GM18508 (cell line): ENCODE results near the gene KASH5.

Experiments
- ATAC-seq: cut with Tn5 transposase; IDR thresholded peaks from one replicate; pipeline ENCODE4 v1.9.1; 2021; ENCODE audit warnings: moderate number of reproducible peaks; ENCODE audit not compliant: insufficient read depth, unreplicated experiment

The KASH5 gene

DNA sequence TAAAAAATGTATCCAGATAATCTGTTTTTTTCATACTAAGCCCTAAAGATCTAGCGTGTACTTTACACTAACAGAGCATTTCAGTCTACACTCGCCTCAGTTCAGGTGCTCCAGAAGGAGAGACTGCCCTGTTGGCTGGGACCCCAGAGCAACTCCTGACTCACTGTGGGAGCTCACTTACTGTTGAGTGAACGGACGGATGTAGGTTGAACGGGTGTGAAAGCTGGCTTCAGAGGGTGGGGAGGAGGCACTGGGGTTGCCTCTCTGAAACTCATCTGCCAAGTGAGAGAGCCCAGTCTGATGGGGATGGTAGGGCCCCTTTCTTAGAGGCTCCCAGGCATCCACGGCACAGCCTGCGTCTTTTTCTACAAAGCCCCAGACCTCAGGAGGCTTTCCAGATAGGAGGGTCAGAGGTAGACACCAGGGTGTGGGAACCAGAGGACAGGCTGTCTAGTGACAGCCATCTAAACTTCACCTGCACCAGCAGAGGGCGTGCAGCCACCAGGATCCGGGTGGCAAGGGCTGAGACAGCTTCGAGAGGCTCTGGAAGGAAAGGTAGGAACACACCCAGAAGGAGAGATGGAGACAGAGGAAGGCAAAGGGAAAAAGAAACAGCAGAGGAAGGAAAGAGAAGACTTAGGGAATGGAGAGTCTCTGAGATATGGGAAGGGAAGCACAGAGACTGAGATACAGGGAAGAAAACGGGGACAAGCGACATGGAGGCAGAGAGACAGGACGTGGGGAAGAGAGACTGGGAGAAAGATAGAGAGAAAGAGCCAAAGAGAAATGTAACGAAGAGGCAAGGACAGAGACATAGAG, 3.7 kb downstream of the KASH5 start:
- ATAC-seq = no peak

DNA sequence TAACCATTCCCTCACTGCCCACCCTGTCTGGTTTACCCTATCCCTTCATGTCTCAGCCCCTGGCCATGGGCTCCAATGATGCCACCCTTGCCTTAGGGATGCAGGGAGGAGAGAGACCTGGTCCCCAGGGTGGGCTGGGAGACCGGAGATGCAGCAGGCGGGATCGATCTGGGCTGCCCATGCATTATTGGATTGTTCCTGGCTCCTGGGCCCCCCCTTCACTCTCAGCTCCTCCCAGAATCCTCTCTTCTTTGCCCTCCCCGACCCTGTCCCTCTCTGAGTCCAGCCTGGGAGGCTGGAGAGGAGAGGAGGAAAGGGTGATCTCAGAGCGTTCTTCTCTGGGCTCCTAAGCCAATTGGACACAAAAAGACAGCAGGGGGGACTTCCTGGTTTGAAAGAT, 5.8 kb downstream of the KASH5 start:
- ATAC-seq = no peak

DNA sequence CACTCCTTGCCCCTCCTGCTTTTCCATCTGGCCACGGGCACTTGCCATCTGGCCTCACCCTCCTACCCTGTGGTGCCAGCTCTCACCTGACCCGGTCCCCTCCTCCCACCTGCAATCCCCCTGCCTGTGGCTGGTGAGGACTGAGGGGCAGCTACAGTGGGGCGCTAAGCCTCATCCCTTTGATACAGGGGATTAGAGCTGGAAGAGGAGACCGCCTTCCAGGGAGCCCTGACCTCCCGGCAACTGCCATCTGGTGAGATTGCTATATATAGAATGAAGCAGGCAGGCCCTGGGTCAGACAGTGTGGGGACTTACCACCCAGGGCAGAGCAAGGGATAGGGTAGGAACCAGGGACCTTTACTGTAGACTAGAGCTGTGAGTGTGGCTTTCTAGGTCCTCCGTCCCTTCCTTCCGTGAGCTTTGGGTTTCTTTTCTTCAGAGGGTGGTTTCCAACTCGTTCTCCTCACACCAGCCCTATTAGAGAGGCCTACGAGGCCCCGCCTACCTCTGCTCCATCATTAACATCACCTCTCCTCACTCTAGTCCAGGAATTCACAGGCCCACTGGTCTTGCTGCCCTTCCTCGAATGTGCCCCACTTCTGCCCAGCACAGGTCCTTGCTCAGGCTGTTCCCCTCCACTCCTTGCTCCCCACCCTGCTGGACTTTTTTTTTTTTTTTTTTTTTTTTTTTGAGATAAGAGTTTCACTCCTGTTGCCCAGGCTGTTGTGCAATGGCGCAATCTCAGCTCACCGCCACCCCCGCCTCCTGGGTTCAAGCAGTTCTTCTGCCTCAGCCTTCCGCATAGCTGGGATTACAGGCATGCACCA, 7.7 kb downstream of the KASH5 start:
- no peak for ATAC-seq

- no peak for ATAC-seq
These were observed 8.9 kb downstream of the KASH5 start for GRCh38 chr19:49396738-49397505.

GRCh38 chr19:49398001-49398615, 10.1 kb downstream of the KASH5 start:
- no peak for ATAC-seq

DNA sequence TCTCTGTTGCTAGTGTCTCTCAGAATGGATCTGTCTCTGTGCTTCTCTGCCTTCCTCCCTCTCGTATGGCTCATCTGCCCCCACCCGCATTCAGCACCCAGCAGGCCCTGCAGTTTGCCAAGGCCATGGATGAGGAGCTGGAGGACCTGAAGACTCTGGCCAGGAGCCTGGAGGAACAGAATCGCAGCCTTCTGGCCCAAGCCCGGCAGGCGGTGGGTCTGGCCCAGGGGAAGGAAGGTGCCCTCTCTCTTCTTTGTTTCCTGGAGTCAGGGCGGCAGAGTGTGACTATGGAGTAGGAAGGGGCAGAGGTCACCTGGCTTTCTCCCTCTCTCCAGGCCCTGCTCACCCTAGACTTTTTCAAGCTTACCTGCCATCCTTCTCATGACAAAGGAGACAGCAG, 10.9 kb downstream of the KASH5 start:
- no peak for ATAC-seq

- ATAC-seq = no peak
These were observed 12.0 kb downstream of the KASH5 start for GRCh38 chr19:49400029-49400428.

- ATAC-seq = no peak
These were observed 15.5 kb downstream of the KASH5 start for GRCh38 chr19:49403404-49404187.

DNA sequence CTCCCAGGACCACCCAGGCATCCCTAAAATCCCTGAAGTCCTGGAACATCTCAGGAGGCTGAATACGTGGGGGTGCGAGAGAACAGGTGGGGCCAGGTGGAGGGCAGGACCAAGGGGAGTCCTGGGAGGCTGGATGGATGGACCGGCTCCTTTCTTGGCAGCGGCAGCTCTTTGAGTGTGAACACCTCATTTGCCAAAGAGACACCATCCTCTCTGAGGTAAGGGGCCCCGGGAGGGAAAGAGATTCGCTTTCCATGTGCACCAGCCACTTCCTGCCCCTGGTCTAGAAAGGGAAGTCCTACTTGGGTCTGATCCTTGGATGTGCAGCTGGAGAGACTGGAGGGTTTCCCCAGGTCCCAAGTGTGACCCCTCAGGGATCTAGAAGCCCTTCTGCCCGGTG, 19.0 kb downstream of the KASH5 start:
- no peak for ATAC-seq

DNA sequence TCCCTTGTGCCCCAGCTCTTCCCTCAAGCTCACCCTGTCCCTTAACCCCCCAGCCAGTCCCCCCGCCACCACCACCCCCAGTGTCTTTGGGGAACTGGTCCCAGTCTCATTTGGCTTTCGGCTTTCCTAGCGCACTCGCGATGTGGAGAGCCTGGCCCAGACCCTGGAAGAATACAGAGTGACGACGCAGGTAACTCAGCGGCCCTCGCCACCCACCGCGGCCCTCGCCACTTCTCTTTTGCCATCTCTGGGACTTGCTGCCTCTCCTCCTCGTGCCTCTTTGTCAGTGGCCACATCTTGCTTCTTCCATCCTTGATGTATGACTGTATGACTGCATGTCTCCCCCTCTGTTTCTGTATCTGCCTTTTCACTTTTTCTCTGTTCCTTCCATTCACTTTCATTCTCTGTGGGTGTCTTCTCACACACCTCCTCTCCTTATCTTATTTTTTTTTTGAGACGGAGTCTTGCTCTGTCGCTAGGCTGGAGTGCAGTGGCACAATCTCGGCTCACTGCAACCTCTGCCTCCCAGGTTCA, 19.5 kb downstream of the KASH5 start:
- no peak for ATAC-seq

GRCh38 chr19:49408816-49409440, 20.9 kb downstream of the KASH5 start:
- no peak for ATAC-seq

DNA sequence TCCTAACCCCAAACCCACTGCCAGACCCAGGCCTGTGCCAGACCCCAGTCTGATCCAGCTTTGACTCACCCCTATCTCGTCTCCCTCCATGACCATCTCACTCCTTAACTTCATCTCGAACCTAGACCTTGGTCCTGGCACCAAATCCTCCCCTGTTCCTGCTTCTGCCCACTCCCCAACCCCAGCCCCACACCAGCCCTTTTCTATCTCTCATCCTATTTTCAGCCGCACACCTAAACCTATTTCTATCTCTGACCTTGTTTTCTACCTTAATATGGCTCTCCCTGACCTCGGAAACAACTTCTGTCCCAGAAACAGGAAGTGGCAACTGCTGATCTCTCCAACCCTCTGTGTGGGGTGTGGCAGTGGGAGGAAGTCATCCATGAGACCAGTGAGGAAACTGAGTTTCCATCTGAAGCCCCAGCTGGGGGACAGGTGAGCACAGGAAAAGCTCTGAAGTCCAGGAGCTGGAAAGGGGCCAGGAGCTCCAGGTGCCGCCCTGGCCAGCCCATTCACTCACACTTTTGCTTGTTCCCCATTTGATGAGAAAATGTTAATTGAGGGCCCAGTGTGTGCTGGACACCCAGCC, 21.5 kb downstream of the KASH5 start:
- no peak for ATAC-seq

DNA sequence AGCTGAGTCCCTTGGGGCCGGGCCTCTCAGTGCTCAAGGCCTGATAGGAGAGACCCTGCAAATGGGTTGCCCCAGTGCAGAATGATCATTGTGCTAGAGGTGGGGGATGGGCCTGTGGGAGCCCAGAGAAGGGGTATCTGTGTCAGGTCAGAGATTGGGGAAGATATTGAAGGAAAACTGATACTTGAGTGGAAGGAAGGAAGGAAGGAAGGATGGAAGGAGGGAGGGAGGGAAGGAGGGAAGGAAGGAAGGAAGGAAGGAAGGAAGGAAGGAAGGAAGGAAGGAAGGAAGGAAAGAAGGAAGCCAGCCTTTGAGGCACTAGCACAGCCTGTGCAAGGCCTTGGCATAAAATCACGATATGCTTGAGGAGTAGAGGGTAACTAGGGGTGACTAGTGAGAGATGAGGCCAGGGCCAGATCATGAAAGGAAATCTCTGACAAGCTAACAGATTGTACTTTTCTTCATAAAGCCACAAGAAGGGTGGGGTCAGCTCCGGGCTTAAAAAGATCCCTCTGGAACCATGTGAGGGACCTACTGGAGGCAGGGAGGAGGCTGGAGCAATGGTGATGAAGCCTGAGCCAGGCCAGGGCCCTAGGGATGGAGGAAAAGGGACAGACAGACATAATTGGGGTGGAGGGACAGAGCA, 23.8 kb downstream of the KASH5 start:
- ATAC-seq = no peak

GRCh38 chr19:49413348-49413747, 25.3 kb downstream of the KASH5 start:
- ATAC-seq = no peak

GRCh38 chr19:49414256-49414655, 26.2 kb downstream of the KASH5 start:
- ATAC-seq = no peak

GRCh38 chr19:49415102-49415809, 27.2 kb downstream of the KASH5 start:
- no peak for ATAC-seq

DNA sequence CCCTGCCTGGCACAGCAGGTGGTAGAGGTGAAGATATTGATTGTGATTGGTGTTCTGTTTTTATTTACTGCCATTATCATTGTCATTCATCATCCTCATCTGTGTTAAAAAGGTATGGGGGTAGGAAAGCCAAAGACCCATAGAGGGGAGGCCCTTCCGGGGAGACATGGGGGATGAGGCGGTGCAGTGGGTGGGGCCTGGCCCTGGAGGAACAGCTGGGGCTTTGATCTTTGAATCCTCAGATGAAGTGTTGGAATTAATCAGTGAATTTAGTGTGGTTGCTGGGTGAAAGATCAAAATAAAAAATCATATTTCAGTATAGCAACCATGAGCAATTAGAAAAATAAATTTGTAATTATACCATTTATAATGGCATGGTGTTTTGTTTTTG, 27.8 kb downstream of the KASH5 start:
- no peak for ATAC-seq

GRCh38 chr19:49417088-49417487, 29.0 kb downstream of the KASH5 start:
- no peak for ATAC-seq
